NCI-H146 (cell line): ENCODE results near the gene GPR142.
A peak's percentile ranks its signal among the peaks of the same experiment; 100 is the strongest.

ENCODE experiments used
- DNase-seq: peaks from one replicate; lab custom pipeline; 2025; lab: John Stamatoyannopoulos, UW

The GPR142 gene

DNA sequence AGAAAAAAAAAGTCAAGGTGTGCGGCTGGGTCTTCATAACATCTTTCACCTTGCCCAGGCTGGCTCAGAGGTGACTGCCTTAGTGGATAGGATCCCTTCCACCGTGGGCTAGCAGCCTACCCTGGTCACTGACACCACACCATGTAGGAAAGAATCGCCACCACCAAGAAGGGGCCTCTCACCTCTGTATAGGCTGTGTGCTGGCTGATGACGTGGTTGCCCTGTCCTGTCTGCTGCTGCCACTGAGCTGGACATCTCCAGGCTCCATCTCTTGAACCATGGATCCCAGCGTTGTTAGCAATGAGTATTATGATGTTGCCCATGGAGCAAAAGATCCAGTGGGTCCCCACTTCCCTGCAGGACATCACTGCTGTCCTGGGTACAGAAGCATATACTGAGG, at the start of gene GPR142:
Gene GPR142 (plus strand): TSS at position 301 of the 400 bp plus-strand sequence. CDS start 2,035 bp downstream, outside the sequence.
- DNase-seq, result no peak

GRCh38 chr17:74318391-74318790, 48.9 kb upstream of the GPR142 start:
- no peak for DNase-seq

DNA sequence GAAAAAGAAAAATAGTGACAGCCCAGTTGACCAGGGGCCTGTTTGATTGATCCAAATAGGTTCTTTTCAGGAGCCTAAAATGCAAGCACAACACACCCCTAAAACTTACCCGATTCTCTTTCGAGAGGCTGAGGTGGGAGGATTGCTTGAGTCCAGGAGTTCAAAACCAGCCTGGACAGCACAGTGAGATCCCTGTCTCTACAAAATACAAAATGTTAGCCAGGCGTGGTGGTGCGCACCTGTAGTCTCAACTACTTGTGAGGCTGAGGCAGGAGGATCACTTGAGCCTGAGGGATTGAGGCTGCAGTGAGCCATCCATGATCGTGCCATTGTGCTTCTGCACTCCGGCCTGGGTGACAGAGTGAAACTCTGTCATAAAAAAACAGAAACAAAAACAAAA, 42.8 kb upstream of the GPR142 start:
- DNase-seq, result no peak

DNA sequence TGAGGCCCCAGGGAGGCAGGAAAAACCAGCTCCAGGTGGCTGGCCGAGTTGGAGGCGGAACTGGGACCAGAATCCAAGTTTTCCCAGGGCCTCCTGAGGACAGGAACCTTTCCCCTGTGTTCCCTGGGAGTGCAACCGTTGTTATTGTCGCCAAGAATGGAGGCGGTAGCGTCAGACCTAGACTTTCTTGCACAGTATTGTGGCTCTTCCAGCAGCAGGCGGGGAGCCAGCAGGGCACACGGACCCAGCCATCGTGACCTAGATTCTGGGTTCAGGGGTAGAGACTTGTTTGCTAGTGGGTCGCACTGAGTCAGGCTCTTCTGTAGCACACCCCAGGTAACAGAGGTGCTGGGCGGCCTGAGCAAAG, 41.9 kb upstream of the GPR142 start:
- DNase-seq, result no peak

GRCh38 chr17:74325743-74326379, 41.4 kb upstream of the GPR142 start, which contains the start of gene KIF19:
Gene KIF19, plus strand, starts transcription at chr17:74326226. Its CDS starts 124 bp downstream, at chr17:74326350.
- DNase-seq, result no peak

DNA sequence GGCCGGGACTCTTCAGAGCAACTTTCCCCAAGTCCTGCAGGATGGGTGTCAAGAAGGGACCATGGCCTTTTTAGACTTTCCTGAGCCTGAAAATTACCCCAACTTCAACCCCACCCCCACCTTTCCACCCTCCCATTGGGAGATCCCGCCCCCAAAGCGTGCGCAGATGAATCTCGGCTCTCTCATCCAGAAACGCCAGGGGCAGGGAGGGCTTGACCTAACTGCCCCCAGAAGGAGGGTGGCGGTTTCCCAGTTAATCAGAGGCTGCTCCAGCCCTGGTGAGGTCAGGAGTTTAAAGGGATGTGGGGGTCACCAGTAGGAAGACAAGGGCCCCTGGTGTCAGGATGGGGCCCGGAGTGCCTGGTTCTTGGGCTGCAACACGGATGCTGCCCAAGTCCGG, 40.8 kb upstream of the GPR142 start:
- DNase-seq, result no peak

DNA sequence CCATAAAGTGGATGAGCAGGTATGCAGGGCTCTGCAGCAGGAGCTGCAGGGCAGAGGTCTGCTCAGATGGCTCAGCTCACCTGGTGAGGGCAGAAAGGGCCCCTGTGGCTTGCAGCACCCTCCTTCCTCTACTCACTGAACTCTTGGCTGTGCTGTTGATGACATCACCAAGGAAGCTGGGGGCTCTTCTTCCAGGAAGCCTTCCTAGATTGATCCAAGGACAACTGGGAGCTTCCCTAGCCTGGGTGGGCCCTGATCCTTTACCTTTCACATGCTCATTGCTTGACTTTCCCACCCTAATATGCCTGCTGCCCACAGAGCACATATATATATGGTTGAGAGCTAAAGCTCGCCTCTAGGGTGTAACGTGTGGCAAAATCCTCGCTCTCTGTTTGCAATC, 38.8 kb upstream of the GPR142 start:
- no peak for DNase-seq

- DNase-seq, result no peak
Measured at GRCh38 chr17:74329378-74329777, 37.9 kb upstream of the GPR142 start.

GRCh38 chr17:74330446-74330845, 36.9 kb upstream of the GPR142 start:
- DNase-seq, result no peak

DNA sequence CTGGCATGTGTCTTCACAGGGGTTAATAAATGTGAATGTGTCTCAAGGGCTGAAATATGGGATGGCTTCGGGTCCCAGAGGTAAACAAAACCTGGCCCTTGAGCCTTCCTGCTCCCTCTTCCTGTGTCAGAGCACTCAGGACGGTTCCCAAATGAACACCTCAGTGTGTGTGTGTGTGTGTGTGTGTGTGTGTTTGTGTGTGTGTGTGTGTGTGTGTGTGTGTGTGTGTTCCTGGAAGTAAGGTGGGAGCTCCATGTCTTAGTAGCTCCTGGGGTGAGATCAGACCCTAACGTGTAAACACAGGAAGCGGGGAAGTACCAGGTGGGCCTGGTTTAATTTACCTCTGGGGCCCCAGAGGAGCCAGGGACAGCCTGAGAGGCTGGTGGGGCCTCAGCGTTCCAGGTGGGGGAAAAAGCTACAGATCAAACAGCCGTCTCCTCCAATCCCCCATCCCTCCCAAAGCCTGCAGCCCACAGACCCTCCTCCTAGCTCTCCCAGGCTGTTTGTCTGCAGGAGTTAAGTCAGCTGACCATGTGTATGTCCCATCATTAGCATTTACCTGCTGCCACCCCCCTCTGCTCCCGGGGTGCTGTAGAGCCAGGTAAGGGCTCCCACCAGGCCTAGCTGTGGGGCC, 35.2 kb upstream of the GPR142 start:
- no peak for DNase-seq

- DNase-seq, result peak; percentile 58
Measured at GRCh38 chr17:74332763-74333283, 34.5 kb upstream of the GPR142 start.

GRCh38 chr17:74334393-74335039, 32.8 kb upstream of the GPR142 start:
- DNase-seq, result no peak

DNA sequence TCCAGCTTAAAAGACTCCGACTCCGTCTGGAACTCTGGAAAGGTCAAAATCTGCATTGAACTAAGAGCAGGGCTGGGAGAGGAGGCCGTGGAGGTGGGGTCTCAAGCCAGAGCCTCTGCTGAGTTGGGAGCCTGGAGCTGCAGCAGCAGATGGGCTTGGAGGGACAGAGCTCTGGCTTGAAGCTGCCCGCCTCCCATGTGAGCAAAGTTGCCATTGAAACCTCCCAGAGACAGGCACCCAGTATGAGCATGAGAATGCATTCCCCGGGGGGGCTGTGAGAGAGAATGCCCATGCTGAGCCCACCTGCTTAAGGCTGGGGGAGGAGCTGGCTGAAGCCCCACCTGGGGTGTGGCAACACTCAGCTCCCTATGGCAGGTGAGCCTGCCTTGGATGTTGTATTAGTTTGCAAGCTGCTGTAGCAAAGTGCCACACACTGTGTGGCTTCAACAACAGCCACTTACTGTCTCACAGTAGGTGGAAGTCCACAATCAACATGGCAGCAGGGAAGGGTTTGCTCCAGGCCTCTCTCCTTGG, 31.7 kb upstream of the GPR142 start:
- DNase-seq, result no peak

GRCh38 chr17:74336307-74336706, 31.0 kb upstream of the GPR142 start:
- no peak for DNase-seq

DNA sequence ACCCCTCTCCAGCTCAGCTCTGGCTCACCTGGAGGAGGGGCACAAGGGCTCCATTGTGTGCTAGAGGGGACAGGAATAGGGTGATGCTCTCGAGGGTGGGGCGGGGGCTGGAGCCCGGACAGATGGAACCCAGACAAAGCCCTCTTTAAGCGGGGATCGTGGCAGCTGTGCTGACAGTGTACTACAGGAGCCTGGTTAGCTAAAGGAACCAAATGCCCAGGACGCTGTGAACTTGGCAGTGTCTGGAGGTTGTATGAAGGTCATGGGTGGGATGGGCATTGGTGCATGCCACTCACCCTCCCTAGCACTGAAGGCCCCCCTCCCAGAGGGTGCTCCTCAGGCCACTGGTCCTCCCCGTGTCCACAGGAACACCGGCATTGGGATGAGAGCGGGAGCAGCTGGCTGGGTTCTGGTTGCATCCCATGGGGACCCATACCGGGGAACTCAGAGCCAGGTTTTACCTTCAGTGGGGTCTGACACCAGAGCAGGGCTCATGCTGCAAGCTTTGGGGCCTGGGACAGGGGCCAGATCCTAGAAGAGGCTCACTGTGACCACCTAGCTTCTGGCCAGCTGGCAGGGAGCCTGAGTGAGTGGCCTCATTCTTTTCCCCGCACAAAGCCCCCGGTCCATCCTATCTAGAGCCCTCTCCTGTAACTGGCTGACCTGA, 29.3 kb upstream of the GPR142 start:
- no peak for DNase-seq

GRCh38 chr17:74339537-74340195, 27.6 kb upstream of the GPR142 start:
- no peak for DNase-seq

DNA sequence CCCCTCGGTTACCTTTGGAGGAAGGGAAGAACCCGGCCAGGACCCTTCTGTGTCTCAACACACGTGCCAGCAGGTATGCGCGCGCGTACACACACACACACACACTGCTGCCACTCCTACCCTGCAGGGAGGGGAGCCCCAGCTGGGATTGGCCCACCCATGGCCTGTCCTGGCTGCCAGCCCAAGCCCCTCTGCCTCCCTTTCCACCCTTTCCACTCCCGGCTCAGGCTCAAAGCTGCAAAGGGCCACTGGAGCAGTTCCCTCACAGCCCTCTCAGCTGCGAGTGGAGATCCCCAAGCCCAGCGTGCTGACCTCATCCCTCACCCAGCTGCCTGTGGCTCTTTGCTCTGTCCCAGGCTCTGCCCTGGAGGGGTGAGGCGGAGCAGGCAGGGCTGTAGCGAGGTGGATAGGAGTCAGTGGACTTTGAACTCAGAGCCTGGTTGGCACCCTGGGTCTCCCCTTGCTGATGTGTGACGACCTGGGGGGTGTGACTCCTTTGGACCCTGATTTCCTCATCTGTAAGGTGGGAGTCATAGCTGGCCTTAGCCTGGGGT, 26.8 kb upstream of the GPR142 start:
- DNase-seq, result no peak

GRCh38 chr17:74342224-74342623, 25.1 kb upstream of the GPR142 start:
- DNase-seq, result no peak

DNA sequence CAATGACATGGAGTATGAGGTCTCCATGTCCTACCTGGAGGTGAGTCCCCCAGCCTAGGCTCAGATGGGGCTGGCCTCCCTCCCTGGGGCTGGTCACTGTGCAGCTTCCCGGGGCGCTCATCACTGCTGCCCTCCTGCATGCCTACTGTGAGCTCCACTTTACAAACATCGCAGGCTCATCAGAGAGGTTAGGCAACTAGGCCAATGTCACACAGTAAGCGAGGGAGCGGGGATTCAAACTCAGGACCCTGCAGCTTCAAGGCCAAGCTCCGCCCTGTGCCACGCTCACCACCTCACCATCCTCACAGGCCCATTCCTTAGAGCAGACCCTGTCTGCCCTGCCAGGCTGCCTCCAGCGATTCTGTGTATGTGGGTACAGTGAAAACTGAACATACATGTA, 24.2 kb upstream of the GPR142 start:
- DNase-seq, result no peak

- no peak for DNase-seq
Measured at GRCh38 chr17:74343526-74344284, 23.6 kb upstream of the GPR142 start.

DNA sequence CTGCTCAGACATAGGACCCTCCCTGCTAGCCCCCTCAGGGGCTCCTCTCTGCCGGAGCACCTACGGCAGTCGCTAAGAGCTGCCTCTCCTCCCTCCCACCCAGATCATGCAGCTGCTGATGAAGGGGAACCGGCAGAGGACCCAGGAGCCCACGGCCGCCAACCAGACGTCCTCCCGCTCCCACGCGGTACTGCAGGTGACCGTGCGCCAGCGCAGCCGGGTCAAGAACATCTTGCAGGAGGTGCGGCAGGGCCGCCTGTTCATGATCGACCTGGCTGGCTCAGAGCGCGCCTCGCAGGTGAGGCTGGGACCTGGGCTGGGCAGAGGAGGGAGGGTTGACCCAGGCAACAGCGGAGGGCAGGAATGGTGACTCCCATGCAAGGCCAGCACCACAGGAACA, 22.6 kb upstream of the GPR142 start:
- no peak for DNase-seq
